Bone marrow (tissue), 2 donors: ENCODE measurements around the gene ZNF609.

ENCODE experiments used
- DNase-seq, 2 donors: peaks; one replicate each; lab custom pipeline; 2025; lab: John Stamatoyannopoulos, UW

The ZNF609 gene

GRCh38 chr15:64695561-64695992, 235.2 kb downstream of the ZNF609 start:
- peak in 1 of 2 donors; percentile 96 for DNase-seq

- DNase-seq, result no peak
Observed at GRCh38 chr15:64696481-64696880, 236.1 kb downstream of the ZNF609 start.

GRCh38 chr15:64697911-64698369, 237.6 kb downstream of the ZNF609 start:
- DNase-seq, result no peak

GRCh38 chr15:64698823-64699222, 238.4 kb downstream of the ZNF609 start:
- DNase-seq, result no peak

GRCh38 chr15:64699751-64700388, 239.5 kb downstream of the ZNF609 start:
- DNase-seq, result no peak

GRCh38 chr15:64701051-64701450, 240.7 kb downstream of the ZNF609 start:
- DNase-seq, result no peak

GRCh38 chr15:64701482-64702184, 241.3 kb downstream of the ZNF609 start:
- DNase-seq, result no peak

GRCh38 chr15:64702816-64703631, 242.6 kb downstream of the ZNF609 start:
- peak; percentile 70 to 93 for DNase-seq

GRCh38 chr15:64703632-64703959, 243.2 kb downstream of the ZNF609 start:
- DNase-seq, result no peak

GRCh38 chr15:64705006-64705405, 244.6 kb downstream of the ZNF609 start:
- no peak for DNase-seq

- DNase-seq, result no peak
Observed at GRCh38 chr15:64706011-64706911, 245.9 kb downstream of the ZNF609 start.

- DNase-seq, result no peak
Observed at GRCh38 chr15:64710676-64711428, 250.5 kb downstream of the ZNF609 start.

- no peak for DNase-seq
Observed at GRCh38 chr15:64712353-64712752, 252.0 kb downstream of the ZNF609 start.

GRCh38 chr15:64713592-64713991, 253.2 kb downstream of the ZNF609 start:
- DNase-seq, result no peak

- DNase-seq, result no peak
Observed at GRCh38 chr15:64716452-64716851, 256.1 kb downstream of the ZNF609 start.

GRCh38 chr15:64717130-64717529, 256.8 kb downstream of the ZNF609 start:
- DNase-seq, result no peak

GRCh38 chr15:64717735-64718495, 257.5 kb downstream of the ZNF609 start:
- no peak for DNase-seq

GRCh38 chr15:64720188-64720587, 259.8 kb downstream of the ZNF609 start:
- DNase-seq, result no peak

GRCh38 chr15:64730151-64730550, 269.8 kb downstream of the ZNF609 start:
- no peak for DNase-seq
